Prostate gland (tissue), 2 donors: ENCODE results near the gene TFAM. TPM values are rescaled to one million over a fixed set of nuclear protein-coding genes. Genes with fewer than 3 reads are reported as not detected.

Source experiments
- DNase-seq: peaks from one replicate; pipeline ENCODE4 v3.0.0-alpha.2; 2019; ENCODE audit warnings: low spot score
- H3K27ac ChIP-seq, 2 donors: fragments of 200-600 bp; sonication (generic); 2 replicates each; pipeline ENCODE4 v1.5.1; 2017 to 2019
- H3K27me3 ChIP-seq: fragments of 200-600 bp; sonication (generic); replicated peaks from 2 replicates; pipeline ENCODE4 v1.5.1; 2019; ENCODE audit not compliant: insufficient read depth
- H3K36me3 ChIP-seq, 2 donors: fragments of 200-600 bp; sonication (generic); 1 replicate in 1 of 2; 2 replicates in 1 of 2; pipeline versions ENCODE4 v1.5.1 to v1.8.1; 2017 to 2019
- H3K4me1 ChIP-seq: fragments of 200-600 bp; sonication (generic); replicated peaks from 2 replicates; pipeline ENCODE4 v1.5.1; 2019
- H3K4me3 ChIP-seq, 2 donors: fragments of 200-600 bp; sonication (generic); 2 replicates each; pipeline ENCODE4 v1.5.1; 2017 to 2019
- H3K9me3 ChIP-seq: fragments of 200-600 bp; sonication (generic); 2 replicates; pipeline ENCODE4 v1.5.1; 2017
- CTCF ChIP-seq, 4 experiments: fragments of 200-600 bp in 2 of 4; fragments of 450-650 bp in 2 of 4; sonication (generic) in 2 of 4; IDR thresholded peaks; 1 replicate in 3 of 4; 2 replicates in 1 of 4; pipeline ENCODE4 v1.5.1; 2016 to 2019; ENCODE audit warnings: antibody characterized with exemption in 4 of 4, mild to moderate bottlenecking in 2 of 4, moderate library complexity in 2 of 4
- POLR2A ChIP-seq: fragments of 450-650 bp; IDR thresholded peaks from one replicate; pipeline ENCODE4 v1.6.1; 2016; ENCODE audit warnings: antibody characterized with exemption, mild to moderate bottlenecking
- POLR2AphosphoS5 ChIP-seq: sonication (generic); formaldehyde crosslinking; IDR thresholded peaks from one replicate; pipeline ENCODE4 v1.6.1; 2017; ENCODE audit warnings: antibody characterized with exemption
- WGBS: methylation state at CpG from one replicate; pipeline ENCODE4 v1.1.5; 2018; 5-methylcytosine and 5-hydroxymethylcytosine counted together
- intact Hi-C: fragments of 100-400 bp; cut with DNase I; formaldehyde crosslinking; loops from one replicate; pipeline ENCODE4 v1.14.2; 2022
- total RNA-seq, 2 donors: library from RNA; depleted of rRNA; stranded (reverse); fragments of >200 nt; gene quantifications; one replicate each; pipeline ENCODE4 v1.1.0, GENCODE V29; 2016

The TFAM gene
- total RNA-seq, 2 donors from 2014 or later, result 21.0 to 24.4 TPM

DNA sequence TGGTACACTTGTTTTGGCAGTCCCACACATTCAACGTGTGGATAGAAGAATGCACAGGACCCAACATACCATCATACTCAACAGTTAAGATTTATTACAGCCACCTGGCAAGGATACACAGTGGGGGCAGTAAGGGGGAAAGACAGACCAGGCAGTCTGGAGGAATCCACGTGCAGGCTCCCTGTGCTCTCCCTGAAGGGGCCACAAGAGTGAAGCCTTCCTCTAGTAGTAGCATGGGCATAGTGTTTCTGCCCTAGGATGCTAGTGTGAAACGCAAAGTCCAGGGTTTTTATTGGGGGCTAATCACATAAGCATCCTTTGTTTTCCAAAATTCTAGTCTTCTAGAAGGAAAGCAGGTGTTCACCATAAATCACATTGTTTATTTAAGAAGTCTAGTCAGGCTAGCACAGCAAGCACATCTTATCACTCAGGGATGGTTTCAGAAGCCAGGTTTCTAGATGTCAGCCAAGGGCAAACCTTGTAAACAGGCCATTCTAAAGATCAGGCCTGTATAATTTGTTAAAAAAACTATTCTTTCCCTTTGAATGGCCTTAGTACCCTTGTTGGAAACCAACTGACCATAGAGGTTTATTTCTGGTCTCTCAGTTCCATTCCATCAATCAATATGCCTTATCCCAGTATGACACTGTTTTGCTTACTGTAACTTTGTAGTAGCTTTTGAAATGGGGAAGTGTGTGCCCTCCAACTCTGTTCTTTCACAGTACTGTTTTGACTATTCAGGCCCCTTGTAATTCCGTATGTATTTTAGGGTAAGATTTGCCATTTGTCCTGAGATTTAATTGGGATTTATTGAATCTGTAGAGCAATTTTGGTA is 12.4 kb upstream of the TFAM start:
- 37% methylated on average over 4 of the region's 4 CpGs for WGBS
- Histone ChIP-seq H3K9me3 (no peaks in the 10 kb centered on the region), H3K4me3 (no peak overlapping the region), H3K36me3 (no peaks in the 10 kb centered on the region), H3K4me1 (no peaks in the 10 kb centered on the region), H3K27ac (no peak overlapping the region), H3K27me3 (no peaks in the 10 kb centered on the region)
- intact Hi-C loops, result no loop called here
- DNase-seq, result no peak
- TF ChIP-seq POLR2AphosphoS5, result no peak
- no peak for TF ChIP-seq POLR2A
- TF ChIP-seq CTCF (IDR thresholded peaks at IDR 0.05), result no peak

DNA sequence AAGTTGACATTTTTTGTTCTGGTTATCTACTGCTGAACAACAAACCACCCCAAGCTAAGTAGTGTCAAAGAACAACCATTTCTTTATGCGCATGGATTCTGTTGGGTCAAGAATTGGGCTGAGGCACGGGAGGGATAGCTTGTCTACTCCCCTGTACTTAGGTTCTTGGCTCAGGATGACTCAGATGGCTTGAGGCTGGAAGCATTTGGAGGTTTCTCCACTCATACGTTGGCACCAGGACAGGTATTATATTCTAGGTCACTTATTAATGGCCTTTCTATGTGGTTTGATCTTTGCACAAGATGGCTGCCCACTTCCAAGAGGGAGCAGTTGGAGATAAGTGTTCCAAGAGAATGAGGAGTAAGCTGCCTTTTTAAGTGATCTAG is 11.8 kb upstream of the TFAM start:
- Histone ChIP-seq H3K4me1 (no peaks in the 10 kb centered on the region), H3K27ac (no peak overlapping the region), H3K9me3 (no peaks in the 10 kb centered on the region), H3K4me3 (no peak overlapping the region), H3K27me3 (no peaks in the 10 kb centered on the region), H3K36me3 (no peaks in the 10 kb centered on the region)
- no peak for DNase-seq
- TF ChIP-seq POLR2AphosphoS5 (no peak), CTCF (IDR thresholded peaks at IDR 0.05) (no peak), POLR2A (no peak)
- intact Hi-C loops, result no loop called here
- WGBS, result 86% methylated on average over 3 of the region's 3 CpGs

- Histone ChIP-seq H3K27me3 (no peaks in the 10 kb centered on the region), H3K4me1 (no peaks in the 10 kb centered on the region), H3K9me3 (no peaks in the 10 kb centered on the region), H3K4me3 (no peak overlapping the region), H3K27ac (no peak overlapping the region), H3K36me3 (no peaks in the 10 kb centered on the region)
- TF ChIP-seq POLR2A, result no peak
- TF ChIP-seq POLR2AphosphoS5, result no peak
- TF ChIP-seq CTCF (IDR thresholded peaks at IDR 0.05), result no peak
- DNase-seq, result no peak
- intact Hi-C loops, result loop anchor here (10.0 kb wide), 1 partner anchor 48 kb away; the partner anchor contains the start of gene UBE2D1
- 93% methylated on average over 2 of the region's 2 CpGs for WGBS
These were observed 2.7 kb upstream of the TFAM start for GRCh38 chr10:58382489-58382995.

DNA sequence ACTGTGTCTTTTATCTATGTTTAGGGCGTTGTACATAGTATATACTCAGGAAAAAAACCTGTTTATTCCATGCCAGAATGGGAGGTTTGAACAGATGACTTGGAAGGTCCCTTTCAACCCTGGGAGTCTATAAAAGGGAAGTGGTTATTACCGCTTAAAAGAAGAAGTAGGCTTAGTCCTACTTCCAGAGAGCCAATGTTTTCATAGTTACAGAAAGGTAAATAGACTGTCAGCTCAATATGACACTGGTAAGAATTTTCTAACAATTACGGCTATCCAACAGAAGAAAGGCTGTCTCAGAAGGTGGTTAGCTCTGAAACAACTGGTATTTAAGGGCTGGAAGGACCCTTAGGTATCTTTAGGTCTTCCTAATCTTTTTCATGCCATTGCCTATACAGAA is 1.1 kb upstream of the TFAM start:
- WGBS, result 51% methylated on average over 3 of the region's 3 CpGs
- intact Hi-C loops, result loop anchor here (10.0 kb wide), 1 partner anchor 49 kb away; the partner anchor contains the start of gene UBE2D1
- Histone ChIP-seq H3K27ac (peak overlapping the region; percentile 88 to 93), H3K27me3 (no peaks in the 10 kb centered on the region), H3K4me1 (no peaks in the 10 kb centered on the region), H3K9me3 (no peaks in the 10 kb centered on the region), H3K4me3 (peak overlapping the region in 1 of 2 donors; percentile 72), H3K36me3 (no peaks in the 10 kb centered on the region)
- TF ChIP-seq CTCF (IDR thresholded peaks at IDR 0.05), result no peak
- no peak for TF ChIP-seq POLR2A
- no peak for TF ChIP-seq POLR2AphosphoS5
- no peak for DNase-seq

DNA sequence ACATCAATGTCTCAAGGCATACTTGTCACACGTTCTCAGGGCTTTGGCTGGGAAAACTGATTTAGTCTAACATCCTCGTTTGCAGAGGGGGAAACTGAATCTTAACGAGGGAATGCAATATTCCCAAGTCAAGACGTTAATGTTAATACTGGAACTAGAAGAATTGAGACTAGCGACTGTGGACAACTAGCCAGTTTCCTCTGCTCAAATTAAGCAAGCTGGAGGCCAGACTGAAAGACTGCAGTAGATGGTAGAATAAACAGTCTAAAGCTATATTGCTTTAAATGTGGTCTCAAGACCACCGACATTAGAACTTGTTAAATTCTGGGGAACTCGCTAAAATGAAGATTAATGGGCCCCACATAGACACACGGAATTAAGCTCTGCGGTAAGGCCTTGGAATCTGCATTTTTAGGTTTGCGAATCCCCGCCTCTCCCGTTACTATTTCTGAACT is 639 bp upstream of the TFAM start:
- Histone ChIP-seq H3K27ac (peak overlapping the region; percentile 88 to 93), H3K9me3 (no peaks in the 10 kb centered on the region), H3K4me3 (peak overlapping the region; percentile 58 to 72), H3K27me3 (no peaks in the 10 kb centered on the region), H3K36me3 (no peaks in the 10 kb centered on the region), H3K4me1 (no peaks in the 10 kb centered on the region)
- WGBS, result under 1% methylated on average over 12 of the region's 12 CpGs
- intact Hi-C loops, result loop anchor here (10.0 kb wide), 1 partner anchor 50 kb away; the partner anchor contains the start of gene UBE2D1
- no peak for DNase-seq
- TF ChIP-seq CTCF (IDR thresholded peaks at IDR 0.05), result peak in 1 of 4 experiments; percentile 6
- no peak for TF ChIP-seq POLR2A
- TF ChIP-seq POLR2AphosphoS5, result no peak
